GM12873 (cell line): ENCODE results near the gene LPGAT1.

Experiments
- CTCF ChIP-seq: IDR thresholded peaks from 2 replicates; pipeline ENCODE4 v1.5.1; 2012; ENCODE audit warnings: low read depth, mild to moderate bottlenecking, moderate library complexity, low read length, control low read depth; ENCODE audit not compliant: insufficient read depth; ENCODE audit errors: missing control alignments

Gene LPGAT1

GRCh38 chr1:211788626-211789025 lies 41.9 kb downstream of the LPGAT1 start:
- no peak for TF ChIP-seq CTCF

GRCh38 chr1:211783897-211784296 lies 46.7 kb downstream of the LPGAT1 start:
- TF ChIP-seq CTCF = no peak

GRCh38 chr1:211783266-211783665 lies 47.3 kb downstream of the LPGAT1 start:
- TF ChIP-seq CTCF = no peak

GRCh38 chr1:211781260-211781659 lies 49.3 kb downstream of the LPGAT1 start:
- no peak for TF ChIP-seq CTCF

- no peak for TF ChIP-seq CTCF
Measured at GRCh38 chr1:211775170-211775569, 55.4 kb downstream of the LPGAT1 start.

- TF ChIP-seq CTCF = no peak
Measured at GRCh38 chr1:211764701-211765100, 65.9 kb downstream of the LPGAT1 start.

GRCh38 chr1:211762206-211762605 lies 68.4 kb downstream of the LPGAT1 start:
- no peak for TF ChIP-seq CTCF
